BE2C (cell line): ENCODE data around the gene HOXA6.

Experiments used
- DNase-seq: peaks from one replicate; pipeline ENCODE4 v3.0.0-alpha.2; 2020
- H3K27me3 ChIP-seq: fragments of 250-450 bp; sonication (Bioruptor Pico); 2 replicates; pipeline ENCODE4 v1.5.1; 2020; ENCODE audit warnings: mild to moderate bottlenecking
- H3K36me3 ChIP-seq: fragments of 250-450 bp; sonication (Bioruptor Pico); 2 replicates; pipeline ENCODE4 v1.5.1; 2020; ENCODE audit warnings: mild to moderate bottlenecking
- H3K4me1 ChIP-seq: fragments of 250-450 bp; sonication (Bioruptor Pico); 2 replicates; pipeline ENCODE4 v1.5.1; 2020
- H3K4me3 ChIP-seq: 2 replicates; pipeline ENCODE4 v1.5.1; 2011; ENCODE audit warnings: low read depth, low read length
- H3K9me3 ChIP-seq: fragments of 250-450 bp; sonication (Bioruptor Pico); 2 replicates; pipeline ENCODE4 v1.5.1; 2020
- CTCF ChIP-seq: IDR thresholded peaks from 2 replicates; pipeline ENCODE4 v1.5.1; 2012; ENCODE audit warnings: mild to moderate bottlenecking, low read depth, low read length

The HOXA6 gene

GRCh38 chr7:27096768-27097514 is 50.6 kb downstream of the HOXA6 start:
- no peaks in the 10 kb centered on the region for H3K9me3 ChIP-seq
- no peak overlapping the region for H3K4me3 ChIP-seq
- peaks cover 99% of the 10 kb centered on the region for H3K27me3 ChIP-seq
- no peaks in the 10 kb centered on the region for H3K36me3 ChIP-seq
- DNase-seq: no peak
- no peak for TF ChIP-seq CTCF
- H3K4me1 ChIP-seq: no peaks in the 10 kb centered on the region

GRCh38 chr7:27095897-27096767 is 51.4 kb downstream of the HOXA6 start, which contains the start of gene HOXA1:
Gene HOXA1, minus strand, starts transcription at chr7:27096000. Its CDS starts 88 bp downstream, at chr7:27095912.
- H3K27me3 ChIP-seq: peaks cover 99% of the 10 kb centered on the region
- no peak for TF ChIP-seq CTCF
- H3K4me1 ChIP-seq: no peaks in the 10 kb centered on the region
- H3K36me3 ChIP-seq: no peaks in the 10 kb centered on the region
- no peak for DNase-seq
- no peaks in the 10 kb centered on the region for H3K9me3 ChIP-seq
- H3K4me3 ChIP-seq: no peak within 1 kb of the TSS
